HG02943 (cell line): ENCODE data around the gene IQGAP2.

ENCODE experiments used
- ATAC-seq: cut with Tn5 transposase; IDR thresholded peaks from one replicate; pipeline ENCODE4 v1.9.1; 2021; ENCODE audit warnings: mild to moderate bottlenecking, low read depth, moderate library complexity; ENCODE audit not compliant: unreplicated experiment

Gene IQGAP2

GRCh38 chr5:76693141-76693540, 290.1 kb downstream of the IQGAP2 start:
- ATAC-seq, result no peak

GRCh38 chr5:76694317-76694716, 291.2 kb downstream of the IQGAP2 start:
- ATAC-seq, result no peak

- no peak for ATAC-seq
Observed at GRCh38 chr5:76695346-76695745, 292.3 kb downstream of the IQGAP2 start.

- ATAC-seq, result no peak
Observed at GRCh38 chr5:76696251-76696650, 293.2 kb downstream of the IQGAP2 start.

- no peak for ATAC-seq
Observed at GRCh38 chr5:76697670-76698069, 294.6 kb downstream of the IQGAP2 start.

GRCh38 chr5:76700571-76700970, 297.5 kb downstream of the IQGAP2 start:
- ATAC-seq, result no peak

- no peak for ATAC-seq
Observed at GRCh38 chr5:76701298-76701697, 298.2 kb downstream of the IQGAP2 start.

- no peak for ATAC-seq
Observed at GRCh38 chr5:76703707-76704106, 300.6 kb downstream of the IQGAP2 start.

GRCh38 chr5:76704131-76704663, 301.1 kb downstream of the IQGAP2 start:
- ATAC-seq, result no peak

GRCh38 chr5:76705574-76705973, 302.5 kb downstream of the IQGAP2 start:
- no peak for ATAC-seq

GRCh38 chr5:76709762-76710161, 306.7 kb downstream of the IQGAP2 start:
- ATAC-seq, result no peak

- no peak for ATAC-seq
Observed at GRCh38 chr5:76710991-76711390, 307.9 kb downstream of the IQGAP2 start.

- no peak for ATAC-seq
Observed at GRCh38 chr5:76714751-76715485, 311.8 kb downstream of the IQGAP2 start.

- ATAC-seq, result no peak
Observed at GRCh38 chr5:76715486-76715735, 312.3 kb downstream of the IQGAP2 start.

- ATAC-seq, result peak; percentile 54
Observed at GRCh38 chr5:76715736-76716455, 312.8 kb downstream of the IQGAP2 start, which contains the start of gene F2R. TSS of gene F2R (plus strand) at chr5:76716126. CDS start at chr5:76716308, 182 bp downstream.

- ATAC-seq, result no peak
Observed at GRCh38 chr5:76716456-76717157, 313.5 kb downstream of the IQGAP2 start.

GRCh38 chr5:76717222-76718083, 314.4 kb downstream of the IQGAP2 start:
- ATAC-seq, result no peak

GRCh38 chr5:76718381-76718832, 315.3 kb downstream of the IQGAP2 start:
- ATAC-seq, result no peak

GRCh38 chr5:76718880-76719279, 315.8 kb downstream of the IQGAP2 start:
- ATAC-seq, result no peak

- no peak for ATAC-seq
Observed at GRCh38 chr5:76720988-76721569, 318.0 kb downstream of the IQGAP2 start.
